ENCODE measurements around the gene MCF2L2.

DNA sequence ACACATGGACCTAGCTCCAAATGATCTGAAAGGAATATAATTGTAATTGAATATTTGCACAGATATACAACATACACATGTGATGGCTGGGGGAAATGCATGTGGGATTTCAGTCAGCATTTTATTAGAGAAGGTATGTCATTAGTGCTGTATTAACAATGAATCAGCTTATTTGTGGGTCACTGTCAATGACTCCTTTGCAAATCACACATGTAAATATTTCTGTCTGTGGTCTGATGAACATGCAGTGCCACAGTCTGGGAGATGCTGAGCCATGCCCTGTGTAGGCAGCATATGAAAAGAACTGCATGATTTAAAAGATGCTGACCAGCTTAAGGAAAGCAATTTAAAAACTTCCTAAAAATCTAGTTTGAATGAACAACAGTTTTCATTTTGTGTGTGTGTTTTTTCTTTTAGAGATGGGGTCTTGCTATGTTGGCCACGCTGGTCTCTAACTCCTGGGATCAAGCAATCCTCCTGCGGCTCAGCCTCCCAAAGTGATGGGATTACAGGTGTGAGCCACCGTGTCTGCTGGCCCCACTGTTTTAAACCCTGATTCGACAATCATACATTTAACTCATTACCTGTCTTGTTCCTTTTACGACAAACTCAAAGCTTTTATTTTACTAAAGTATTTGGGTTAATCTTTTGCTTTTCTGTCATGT lies 176.2 kb downstream of the MCF2L2 start:
- TF ChIP-seq, protein P1, sequence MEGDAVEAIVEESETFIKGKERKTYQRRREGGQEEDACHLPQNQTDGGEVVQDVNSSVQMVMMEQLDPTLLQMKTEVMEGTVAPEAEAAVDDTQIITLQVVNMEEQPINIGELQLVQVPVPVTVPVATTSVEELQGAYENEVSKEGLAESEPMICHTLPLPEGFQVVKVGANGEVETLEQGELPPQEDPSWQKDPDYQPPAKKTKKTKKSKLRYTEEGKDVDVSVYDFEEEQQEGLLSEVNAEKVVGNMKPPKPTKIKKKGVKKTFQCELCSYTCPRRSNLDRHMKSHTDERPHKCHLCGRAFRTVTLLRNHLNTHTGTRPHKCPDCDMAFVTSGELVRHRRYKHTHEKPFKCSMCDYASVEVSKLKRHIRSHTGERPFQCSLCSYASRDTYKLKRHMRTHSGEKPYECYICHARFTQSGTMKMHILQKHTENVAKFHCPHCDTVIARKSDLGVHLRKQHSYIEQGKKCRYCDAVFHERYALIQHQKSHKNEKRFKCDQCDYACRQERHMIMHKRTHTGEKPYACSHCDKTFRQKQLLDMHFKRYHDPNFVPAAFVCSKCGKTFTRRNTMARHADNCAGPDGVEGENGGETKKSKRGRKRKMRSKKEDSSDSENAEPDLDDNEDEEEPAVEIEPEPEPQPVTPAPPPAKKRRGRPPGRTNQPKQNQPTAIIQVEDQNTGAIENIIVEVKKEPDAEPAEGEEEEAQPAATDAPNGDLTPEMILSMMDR (IDR thresholded peaks at IDR 0.05), result no peak
- TF ChIP-seq EZH2 (IDR thresholded peaks at IDR 0.05; ENCODE audit: borderline replicate concordance, insufficient read depth, low read depth, low read length, poor library complexity, severe bottlenecking), result no peak

Data from B cell (primary cell).